ENCODE results near the gene GAS7.

The GAS7 gene

DNA sequence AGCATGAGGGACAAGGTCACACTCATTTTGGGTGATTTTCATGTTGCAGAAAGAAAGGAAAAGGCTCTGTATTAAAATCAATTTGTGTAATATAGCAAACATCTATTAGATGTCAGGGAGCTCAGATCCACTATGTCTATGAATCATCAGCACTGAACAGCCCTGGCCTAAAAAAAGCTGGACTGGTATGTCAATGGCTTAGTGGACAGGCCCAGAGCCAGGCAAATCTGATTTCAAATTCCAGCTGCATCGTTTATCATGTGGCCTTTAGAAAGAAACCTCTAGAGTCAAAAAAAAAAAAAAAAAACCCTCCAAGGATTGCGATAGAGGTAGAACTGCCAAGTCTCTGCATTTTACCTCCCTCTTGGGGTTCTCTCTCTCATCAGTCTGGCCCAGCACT, 5.4 kb downstream of the GAS7 start:
- no peak for TF ChIP-seq SPI1 (IDR thresholded peaks at IDR 0.05; ENCODE audit: borderline replicate concordance, low read depth)
- TF ChIP-seq, protein P1, sequence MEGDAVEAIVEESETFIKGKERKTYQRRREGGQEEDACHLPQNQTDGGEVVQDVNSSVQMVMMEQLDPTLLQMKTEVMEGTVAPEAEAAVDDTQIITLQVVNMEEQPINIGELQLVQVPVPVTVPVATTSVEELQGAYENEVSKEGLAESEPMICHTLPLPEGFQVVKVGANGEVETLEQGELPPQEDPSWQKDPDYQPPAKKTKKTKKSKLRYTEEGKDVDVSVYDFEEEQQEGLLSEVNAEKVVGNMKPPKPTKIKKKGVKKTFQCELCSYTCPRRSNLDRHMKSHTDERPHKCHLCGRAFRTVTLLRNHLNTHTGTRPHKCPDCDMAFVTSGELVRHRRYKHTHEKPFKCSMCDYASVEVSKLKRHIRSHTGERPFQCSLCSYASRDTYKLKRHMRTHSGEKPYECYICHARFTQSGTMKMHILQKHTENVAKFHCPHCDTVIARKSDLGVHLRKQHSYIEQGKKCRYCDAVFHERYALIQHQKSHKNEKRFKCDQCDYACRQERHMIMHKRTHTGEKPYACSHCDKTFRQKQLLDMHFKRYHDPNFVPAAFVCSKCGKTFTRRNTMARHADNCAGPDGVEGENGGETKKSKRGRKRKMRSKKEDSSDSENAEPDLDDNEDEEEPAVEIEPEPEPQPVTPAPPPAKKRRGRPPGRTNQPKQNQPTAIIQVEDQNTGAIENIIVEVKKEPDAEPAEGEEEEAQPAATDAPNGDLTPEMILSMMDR (IDR thresholded peaks at IDR 0.05; ENCODE audit: insufficient read depth, low read length): no peak
- TF ChIP-seq POLR2AphosphoS5 (IDR thresholded peaks at IDR 0.05; ENCODE audit: low read depth): no peak
- no peak for TF ChIP-seq GABPA (IDR thresholded peaks at IDR 0.05; ENCODE audit: low read depth)
- TF ChIP-seq, protein P2, sequence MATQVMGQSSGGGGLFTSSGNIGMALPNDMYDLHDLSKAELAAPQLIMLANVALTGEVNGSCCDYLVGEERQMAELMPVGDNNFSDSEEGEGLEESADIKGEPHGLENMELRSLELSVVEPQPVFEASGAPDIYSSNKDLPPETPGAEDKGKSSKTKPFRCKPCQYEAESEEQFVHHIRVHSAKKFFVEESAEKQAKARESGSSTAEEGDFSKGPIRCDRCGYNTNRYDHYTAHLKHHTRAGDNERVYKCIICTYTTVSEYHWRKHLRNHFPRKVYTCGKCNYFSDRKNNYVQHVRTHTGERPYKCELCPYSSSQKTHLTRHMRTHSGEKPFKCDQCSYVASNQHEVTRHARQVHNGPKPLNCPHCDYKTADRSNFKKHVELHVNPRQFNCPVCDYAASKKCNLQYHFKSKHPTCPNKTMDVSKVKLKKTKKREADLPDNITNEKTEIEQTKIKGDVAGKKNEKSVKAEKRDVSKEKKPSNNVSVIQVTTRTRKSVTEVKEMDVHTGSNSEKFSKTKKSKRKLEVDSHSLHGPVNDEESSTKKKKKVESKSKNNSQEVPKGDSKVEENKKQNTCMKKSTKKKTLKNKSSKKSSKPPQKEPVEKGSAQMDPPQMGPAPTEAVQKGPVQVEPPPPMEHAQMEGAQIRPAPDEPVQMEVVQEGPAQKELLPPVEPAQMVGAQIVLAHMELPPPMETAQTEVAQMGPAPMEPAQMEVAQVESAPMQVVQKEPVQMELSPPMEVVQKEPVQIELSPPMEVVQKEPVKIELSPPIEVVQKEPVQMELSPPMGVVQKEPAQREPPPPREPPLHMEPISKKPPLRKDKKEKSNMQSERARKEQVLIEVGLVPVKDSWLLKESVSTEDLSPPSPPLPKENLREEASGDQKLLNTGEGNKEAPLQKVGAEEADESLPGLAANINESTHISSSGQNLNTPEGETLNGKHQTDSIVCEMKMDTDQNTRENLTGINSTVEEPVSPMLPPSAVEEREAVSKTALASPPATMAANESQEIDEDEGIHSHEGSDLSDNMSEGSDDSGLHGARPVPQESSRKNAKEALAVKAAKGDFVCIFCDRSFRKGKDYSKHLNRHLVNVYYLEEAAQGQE (IDR thresholded peaks at IDR 0.05; ENCODE audit: insufficient replicate concordance, low read depth): no peak

DNA sequence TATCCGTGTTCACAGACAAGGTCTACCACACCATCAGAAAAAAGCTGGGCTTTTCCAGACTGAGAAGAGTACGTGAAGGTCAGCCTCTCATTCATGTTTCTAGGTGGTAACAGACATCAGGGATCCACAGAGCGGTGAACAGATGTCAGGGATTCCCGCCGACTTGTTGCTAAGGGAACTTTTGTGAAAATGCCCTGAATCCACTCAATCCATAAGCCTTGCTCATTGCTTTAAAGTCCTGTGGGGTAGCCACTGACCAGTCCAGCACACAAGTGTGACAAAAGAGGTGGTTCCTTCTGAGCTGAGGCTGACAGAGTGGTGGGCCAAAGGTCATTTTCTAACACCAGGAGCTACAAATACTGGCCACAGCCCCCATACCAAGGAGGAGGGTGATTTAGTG, 5.9 kb downstream of the GAS7 start:
- Histone ChIP-seq H3K27ac (replicated peaks) (no peak overlapping the region), H3K27me3 (ENCODE audit: insufficient read depth, poor library complexity, severe bottlenecking) (no peaks in the 10 kb centered on the region), H3K4me3 (replicated peaks; ENCODE audit: insufficient read depth, low read length) (no peak overlapping the region)
- TF ChIP-seq, protein P1 (IDR thresholded peaks at IDR 0.05; ENCODE audit: insufficient read depth, low read length): no peak
- TF ChIP-seq POLR2AphosphoS5 (IDR thresholded peaks at IDR 0.05; ENCODE audit: low read depth) (no peak), GABPA (IDR thresholded peaks at IDR 0.05; ENCODE audit: low read depth) (no peak), SPI1 (IDR thresholded peaks at IDR 0.05; ENCODE audit: borderline replicate concordance, low read depth) (no peak)
- TF ChIP-seq, protein P2 (IDR thresholded peaks at IDR 0.05; ENCODE audit: insufficient replicate concordance, low read depth): no peak
- DNase-seq (ENCODE audit: low read depth in 1 of 2, low spot score in 1 of 2): no peak

More for the DNA sequence above, 5.4 kb downstream of the GAS7 start:
- no peak overlapping the region for H3K27ac ChIP-seq (replicated peaks)
- no peak for DNase-seq (ENCODE audit: low read depth in 1 of 2, low spot score in 1 of 2)
- no peak overlapping the region for H3K4me3 ChIP-seq (replicated peaks; ENCODE audit: insufficient read depth, low read length)
- H3K27me3 ChIP-seq (ENCODE audit: insufficient read depth, poor library complexity, severe bottlenecking): no peaks in the 10 kb centered on the region

DNA sequence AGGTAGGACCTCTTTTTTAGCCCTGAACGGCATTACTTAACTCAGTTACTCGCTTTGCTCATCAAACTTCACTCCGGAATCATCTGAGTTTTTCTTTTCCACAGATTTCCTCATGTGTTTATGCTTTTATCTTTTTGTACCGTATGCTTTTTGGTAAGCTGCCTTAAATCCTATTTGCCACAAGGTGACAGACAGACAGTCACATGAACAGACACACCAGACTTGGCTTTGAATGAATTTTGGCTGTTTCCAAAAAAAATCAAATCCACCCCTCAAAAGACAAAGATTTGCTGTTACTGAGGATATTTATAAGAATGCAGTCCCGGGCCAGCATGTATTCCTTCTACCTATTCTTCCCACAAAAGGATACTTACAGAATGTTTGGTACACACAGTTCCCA, 10.9 kb downstream of the GAS7 start:
- H3K27ac ChIP-seq (replicated peaks): no peak overlapping the region
- TF ChIP-seq, protein P1 (IDR thresholded peaks at IDR 0.05; ENCODE audit: insufficient read depth, low read length): no peak
- TF ChIP-seq GABPA (IDR thresholded peaks at IDR 0.05; ENCODE audit: low read depth): no peak
- no peak for TF ChIP-seq POLR2AphosphoS5 (IDR thresholded peaks at IDR 0.05; ENCODE audit: low read depth)
- TF ChIP-seq, protein P2 (IDR thresholded peaks at IDR 0.05; ENCODE audit: insufficient replicate concordance, low read depth): no peak
- no peak for TF ChIP-seq SPI1 (IDR thresholded peaks at IDR 0.05; ENCODE audit: borderline replicate concordance, low read depth)
- no peaks in the 10 kb centered on the region for H3K27me3 ChIP-seq (ENCODE audit: insufficient read depth, poor library complexity, severe bottlenecking)
- no peak for DNase-seq (ENCODE audit: low read depth in 1 of 2, low spot score in 1 of 2)
- no peak overlapping the region for H3K4me3 ChIP-seq (replicated peaks; ENCODE audit: insufficient read depth, low read length)
